ENCODE measurements around the gene BCL6. TPM values are rescaled to one million over a fixed set of nuclear protein-coding genes. Genes with fewer than 3 reads are reported as not detected.

The BCL6 gene
- total and polyA plus RNA-seq, 2 experiments from 2014 or later, result 2.6 to 5.9 TPM

DNA sequence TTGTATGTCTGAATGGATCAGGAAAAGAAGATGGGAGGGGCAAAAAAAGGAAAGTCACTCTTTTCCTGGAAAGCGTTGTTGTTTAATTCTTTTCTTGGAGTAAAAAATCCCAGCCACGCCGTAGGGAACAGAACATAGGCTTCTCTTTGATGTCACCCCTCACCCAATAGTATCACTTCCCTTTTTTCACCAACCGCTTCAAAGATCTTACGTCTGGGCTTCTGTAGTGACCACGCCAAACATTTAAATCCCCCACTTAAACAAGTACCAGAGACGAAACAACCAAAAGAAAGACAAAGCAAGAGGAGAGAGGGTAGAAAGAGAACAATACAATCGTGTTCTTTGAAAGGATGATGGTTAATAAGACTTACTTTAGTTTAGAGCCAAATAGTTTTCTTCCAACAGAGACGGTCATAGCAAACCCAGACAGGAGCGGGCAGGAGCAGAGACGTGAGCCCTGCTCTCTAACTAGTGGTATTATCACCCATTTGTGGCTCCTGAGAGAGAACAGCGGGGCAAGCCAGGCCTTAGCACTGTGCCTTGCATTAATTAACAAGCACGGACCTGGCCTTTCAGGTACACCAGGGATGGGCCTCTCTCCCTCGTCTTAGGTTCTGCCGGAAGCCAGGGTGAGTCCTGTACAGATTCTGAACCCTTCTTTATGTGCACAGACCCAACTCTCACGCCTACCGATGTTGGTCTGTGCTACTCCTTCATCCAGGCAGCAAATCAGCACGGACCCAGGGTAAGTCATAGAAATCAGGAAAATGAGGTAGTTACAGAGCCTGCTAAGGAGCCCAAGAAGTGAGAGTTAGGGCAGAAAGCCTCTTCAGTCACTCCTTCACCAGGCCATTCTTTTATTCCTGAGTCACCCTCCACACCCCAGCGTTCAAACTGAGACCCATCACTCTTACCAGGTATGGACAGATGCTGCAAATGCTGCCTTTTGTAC, 28.2 kb upstream of the BCL6 start:
- Histone ChIP-seq H3F3A (replicated peaks; ENCODE audit: low read depth) (no peaks in the 10 kb centered on the region), H2AFZ (peak overlapping the region; percentile 81), H4K20me1 (replicated peaks; ENCODE audit: insufficient read depth) (no peaks in the 10 kb centered on the region), H3K4me3 (no peak overlapping the region), H3K9me2 (ENCODE audit: insufficient read depth) (peaks cover 10% of the 10 kb centered on the region; the same call in 1 of the 2 replicates), H3K36me3 (ENCODE audit: insufficient read depth) (no peaks in the 10 kb centered on the region), H3K27me3 (ENCODE audit: insufficient read depth) (no peaks in the 10 kb centered on the region), H3K27ac (ENCODE audit: low read depth) (no peak overlapping the region), H3K79me2 (replicated peaks; ENCODE audit: insufficient read depth) (no peaks in the 10 kb centered on the region), H3K4me2 (peak overlapping the region; percentile 45; the same call in 1 of the 2 replicates), H3K4me1 (ENCODE audit: insufficient read depth) (peaks cover 8% of the 10 kb centered on the region; the same call in 1 of the 2 replicates)
- no peak overlapping the region for H3K4me3 Mint-ChIP-seq
- no peaks in the 10 kb centered on the region for H3K27me3 Mint-ChIP-seq (ENCODE audit: insufficient read depth, low read depth, poor library complexity)
- ATAC-seq, result peak; percentile 66
- DNase-seq (ENCODE audit: low spot score), result no peak
- no peaks in the 10 kb centered on the region for H3K36me3 Mint-ChIP-seq (ENCODE audit: low read depth)
- peaks cover 12% of the 10 kb centered on the region for H3K4me1 Mint-ChIP-seq
- no peak for TF ChIP-seq ZNF331 (CRISPR knock-in tag; IDR thresholded peaks at IDR 0.05; ENCODE audit: low read depth)
- TF ChIP-seq STAT1 (IDR thresholded peaks at IDR 0.05; ENCODE audit: unreplicated experiment), result no peak
- H3K9me3 Mint-ChIP-seq, result no peaks in the 10 kb centered on the region
- no peak overlapping the region for H3K27ac Mint-ChIP-seq

DNA sequence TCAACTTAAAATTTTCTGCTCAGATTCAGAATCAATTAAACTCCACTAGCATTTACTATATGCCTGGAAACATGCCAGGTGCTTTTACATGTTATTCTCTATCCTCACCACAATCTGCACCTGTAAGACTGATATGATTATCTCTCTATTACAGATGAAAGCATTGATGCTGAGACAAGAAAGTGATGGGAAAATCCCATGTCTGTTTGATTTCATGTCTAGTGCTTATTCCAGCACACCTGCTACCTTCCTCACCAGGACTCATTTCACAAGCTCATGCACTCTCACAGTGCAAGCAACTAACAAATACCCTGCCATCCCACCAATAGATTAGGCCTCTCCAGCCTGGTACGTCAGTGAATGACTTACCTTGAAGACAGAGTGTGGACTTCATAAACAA, 25.0 kb upstream of the BCL6 start:
- Histone ChIP-seq H3K36me3 (ENCODE audit: insufficient read depth) (no peaks in the 10 kb centered on the region), H3K9me2 (ENCODE audit: insufficient read depth) (0 out of 2 replicates have a peak, but pooled peaks cover 8% of the 10 kb centered on the region), H2AFZ (no peak overlapping the region; the same call in 1 of the 2 replicates), H3K79me2 (replicated peaks; ENCODE audit: insufficient read depth) (no peaks in the 10 kb centered on the region), H3K27ac (ENCODE audit: low read depth) (no peak overlapping the region), H3K4me2 (no peak overlapping the region), H3K4me1 (ENCODE audit: insufficient read depth) (peaks cover 8% of the 10 kb centered on the region; the same call in 1 of the 2 replicates), H3K27me3 (ENCODE audit: insufficient read depth) (no peaks in the 10 kb centered on the region), H3K4me3 (no peak overlapping the region), H3F3A (replicated peaks; ENCODE audit: low read depth) (no peaks in the 10 kb centered on the region), H4K20me1 (replicated peaks; ENCODE audit: insufficient read depth) (no peaks in the 10 kb centered on the region)
- TF ChIP-seq EZH2 (IDR thresholded peaks at IDR 0.05; ENCODE audit: low read depth, unreplicated experiment) (no peak), JUNB (IDR thresholded peaks at IDR 0.05; ENCODE audit: unreplicated experiment) (no peak), ZNF331 (CRISPR knock-in tag; IDR thresholded peaks at IDR 0.05; ENCODE audit: low read depth) (no peak), EZH2phosphoT487 (IDR thresholded peaks at IDR 0.05; ENCODE audit: unreplicated experiment) (no peak), NANOG (IDR thresholded peaks at IDR 0.05; ENCODE audit: borderline replicate concordance) (no peak), POLR2AphosphoS5 (IDR thresholded peaks at IDR 0.05; ENCODE audit: low read depth) (no peak), STAT1 (IDR thresholded peaks at IDR 0.05; ENCODE audit: unreplicated experiment) (no peak), ZNF114 (CRISPR knock-in tag; IDR thresholded peaks at IDR 0.05) (no peak)
- TF ChIP-seq, protein P1, sequence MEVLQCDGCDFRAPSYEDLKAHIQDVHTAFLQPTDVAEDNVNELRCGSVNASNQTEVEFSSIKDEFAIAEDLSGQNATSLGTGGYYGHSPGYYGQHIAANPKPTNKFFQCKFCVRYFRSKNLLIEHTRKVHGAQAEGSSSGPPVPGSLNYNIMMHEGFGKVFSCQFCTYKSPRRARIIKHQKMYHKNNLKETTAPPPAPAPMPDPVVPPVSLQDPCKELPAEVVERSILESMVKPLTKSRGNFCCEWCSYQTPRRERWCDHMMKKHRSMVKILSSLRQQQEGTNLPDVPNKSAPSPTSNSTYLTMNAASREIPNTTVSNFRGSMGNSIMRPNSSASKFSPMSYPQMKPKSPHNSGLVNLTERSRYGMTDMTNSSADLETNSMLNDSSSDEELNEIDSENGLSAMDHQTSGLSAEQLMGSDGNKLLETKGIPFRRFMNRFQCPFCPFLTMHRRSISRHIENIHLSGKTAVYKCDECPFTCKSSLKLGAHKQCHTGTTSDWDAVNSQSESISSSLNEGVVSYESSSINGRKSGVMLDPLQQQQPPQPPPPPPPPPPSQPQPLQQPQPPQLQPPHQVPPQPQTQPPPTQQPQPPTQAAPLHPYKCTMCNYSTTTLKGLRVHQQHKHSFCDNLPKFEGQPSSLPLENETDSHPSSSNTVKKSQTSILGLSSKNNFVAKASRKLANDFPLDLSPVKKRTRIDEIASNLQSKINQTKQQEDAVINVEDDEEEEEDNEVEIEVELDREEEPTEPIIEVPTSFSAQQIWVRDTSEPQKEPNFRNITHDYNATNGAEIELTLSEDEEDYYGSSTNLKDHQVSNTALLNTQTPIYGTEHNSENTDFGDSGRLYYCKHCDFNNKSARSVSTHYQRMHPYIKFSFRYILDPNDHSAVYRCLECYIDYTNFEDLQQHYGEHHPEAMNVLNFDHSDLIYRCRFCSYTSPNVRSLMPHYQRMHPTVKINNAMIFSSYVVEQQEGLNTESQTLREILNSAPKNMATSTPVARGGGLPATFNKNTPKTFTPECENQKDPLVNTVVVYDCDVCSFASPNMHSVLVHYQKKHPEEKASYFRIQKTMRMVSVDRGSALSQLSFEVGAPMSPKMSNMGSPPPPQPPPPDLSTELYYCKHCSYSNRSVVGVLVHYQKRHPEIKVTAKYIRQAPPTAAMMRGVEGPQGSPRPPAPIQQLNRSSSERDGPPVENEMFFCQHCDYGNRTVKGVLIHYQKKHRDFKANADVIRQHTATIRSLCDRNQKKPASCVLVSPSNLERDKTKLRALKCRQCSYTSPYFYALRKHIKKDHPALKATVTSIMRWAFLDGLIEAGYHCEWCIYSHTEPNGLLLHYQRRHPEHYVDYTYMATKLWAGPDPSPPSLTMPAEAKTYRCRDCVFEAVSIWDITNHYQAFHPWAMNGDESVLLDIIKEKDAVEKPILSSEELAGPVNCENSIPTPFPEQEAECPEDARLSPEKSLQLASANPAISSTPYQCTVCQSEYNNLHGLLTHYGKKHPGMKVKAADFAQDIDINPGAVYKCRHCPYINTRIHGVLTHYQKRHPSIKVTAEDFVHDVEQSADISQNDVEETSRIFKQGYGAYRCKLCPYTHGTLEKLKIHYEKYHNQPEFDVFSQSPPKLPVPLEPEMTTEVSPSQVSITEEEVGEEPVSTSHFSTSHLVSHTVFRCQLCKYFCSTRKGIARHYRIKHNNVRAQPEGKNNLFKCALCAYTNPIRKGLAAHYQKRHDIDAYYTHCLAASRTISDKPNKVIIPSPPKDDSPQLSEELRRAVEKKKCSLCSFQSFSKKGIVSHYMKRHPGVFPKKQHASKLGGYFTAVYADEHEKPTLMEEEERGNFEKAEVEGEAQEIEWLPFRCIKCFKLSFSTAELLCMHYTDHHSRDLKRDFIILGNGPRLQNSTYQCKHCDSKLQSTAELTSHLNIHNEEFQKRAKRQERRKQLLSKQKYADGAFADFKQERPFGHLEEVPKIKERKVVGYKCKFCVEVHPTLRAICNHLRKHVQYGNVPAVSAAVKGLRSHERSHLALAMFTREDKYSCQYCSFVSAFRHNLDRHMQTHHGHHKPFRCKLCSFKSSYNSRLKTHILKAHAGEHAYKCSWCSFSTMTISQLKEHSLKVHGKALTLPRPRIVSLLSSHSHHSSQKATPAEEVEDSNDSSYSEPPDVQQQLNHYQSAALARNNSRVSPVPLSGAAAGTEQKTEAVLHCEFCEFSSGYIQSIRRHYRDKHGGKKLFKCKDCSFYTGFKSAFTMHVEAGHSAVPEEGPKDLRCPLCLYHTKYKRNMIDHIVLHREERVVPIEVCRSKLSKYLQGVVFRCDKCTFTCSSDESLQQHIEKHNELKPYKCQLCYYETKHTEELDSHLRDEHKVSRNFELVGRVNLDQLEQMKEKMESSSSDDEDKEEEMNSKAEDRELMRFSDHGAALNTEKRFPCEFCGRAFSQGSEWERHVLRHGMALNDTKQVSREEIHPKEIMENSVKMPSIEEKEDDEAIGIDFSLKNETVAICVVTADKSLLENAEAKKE (CRISPR knock-in tag; IDR thresholded peaks at IDR 0.05), result no peak
- H3K36me3 Mint-ChIP-seq (ENCODE audit: low read depth), result no peaks in the 10 kb centered on the region
- H3K9me3 Mint-ChIP-seq, result no peaks in the 10 kb centered on the region
- H3K4me1 Mint-ChIP-seq, result peaks cover 12% of the 10 kb centered on the region
- H3K27me3 Mint-ChIP-seq (ENCODE audit: insufficient read depth, low read depth, poor library complexity), result no peaks in the 10 kb centered on the region
- DNase-seq (ENCODE audit: low spot score) (no peak), ATAC-seq (no peak)
- H3K4me3 Mint-ChIP-seq, result no peak overlapping the region
- H3K27ac Mint-ChIP-seq, result no peak overlapping the region
